Neuronal stem cell (in vitro differentiated cells): ENCODE measurements around the gene CLCN3.
A peak's percentile ranks its signal among the peaks of the same experiment; 100 is the strongest.
"Not testable (repeated sequence)": the region's sequence is repeated elsewhere in the genome, so short reads cannot be mapped to it uniquely, and the experiment has no call there.

ENCODE experiments used
- DNase-seq: peaks from one replicate; pipeline ENCODE4 v3.0.0-alpha.2; 2013; ENCODE audit warnings: low spot score
- H2AFZ ChIP-seq: one replicate; pipeline ENCODE4 v1.6.1; 2013; ENCODE audit warnings: mild to moderate bottlenecking, low read length, inconsistent platforms
- H2AK5ac ChIP-seq: 2 replicates; pipeline ENCODE4 v1.6.1; 2013; ENCODE audit warnings: low read depth, mild to moderate bottlenecking, inconsistent platforms, low read length, moderate library complexity, mixed read lengths
- H2BK120ac ChIP-seq: 2 replicates; pipeline ENCODE4 v1.6.1; 2013; ENCODE audit warnings: low read depth, mild to moderate bottlenecking, inconsistent platforms, low read length, moderate library complexity, mixed read lengths
- H2BK12ac ChIP-seq: one replicate; pipeline ENCODE4 v1.6.1; 2013; ENCODE audit warnings: low read length, inconsistent platforms
- H2BK15ac ChIP-seq: 2 replicates; pipeline ENCODE4 v1.6.1; 2013; ENCODE audit warnings: mild to moderate bottlenecking, low read length, inconsistent platforms, mixed read lengths
- H2BK5ac ChIP-seq: one replicate; pipeline ENCODE4 v1.6.1; 2013; ENCODE audit warnings: inconsistent platforms, mild to moderate bottlenecking, low read length, moderate library complexity
- H3K14ac ChIP-seq: one replicate; pipeline ENCODE4 v1.6.1; 2013; ENCODE audit warnings: low read length, inconsistent platforms
- H3K18ac ChIP-seq: 2 replicates; pipeline ENCODE4 v1.6.1; 2013; ENCODE audit warnings: low read length, inconsistent platforms
- H3K23ac ChIP-seq: 2 replicates; pipeline ENCODE4 v1.6.1; 2013; ENCODE audit warnings: low read depth, mild to moderate bottlenecking, mixed read lengths, low read length, inconsistent platforms; ENCODE audit not compliant: poor library complexity
- H3K27ac ChIP-seq: replicated peaks from 3 replicates; pipeline ENCODE4 v1.5.1; 2013; ENCODE audit warnings: low read length, inconsistent platforms
- H3K27me3 ChIP-seq, 3 experiments: 2 replicates each; pipeline ENCODE4 v1.6.1; 2013; ENCODE audit warnings: low read length in 3 of 3, mild to moderate bottlenecking in 2 of 3, inconsistent platforms in 1 of 3, low read depth in 1 of 3, mixed read lengths in 1 of 3, moderate library complexity in 1 of 3; ENCODE audit not compliant: control insufficient read depth in 3 of 3, insufficient read depth in 3 of 3
- H3K36me3 ChIP-seq, 2 donors: replicated peaks in 1 of 2; 2 replicates each; pipeline ENCODE4 v1.6.1; 2013; ENCODE audit warnings: low read length in 2 of 2; ENCODE audit not compliant: control insufficient read depth in 2 of 2, insufficient read depth in 2 of 2
- H3K4ac ChIP-seq: 2 replicates; pipeline ENCODE4 v1.6.1; 2013; ENCODE audit warnings: inconsistent platforms, mild to moderate bottlenecking, low read length, moderate library complexity
- H3K4me1 ChIP-seq, 2 donors: 1 replicate in 1 of 2; 2 replicates in 1 of 2; pipeline ENCODE4 v1.6.1; 2013; ENCODE audit warnings: low read length in 2 of 2, low read depth in 1 of 2; ENCODE audit not compliant: control insufficient read depth in 2 of 2, insufficient read depth in 1 of 2
- H3K4me2 ChIP-seq: one replicate; pipeline ENCODE4 v1.6.1; 2013; ENCODE audit warnings: mild to moderate bottlenecking, low read length, inconsistent platforms; ENCODE audit not compliant: insufficient read depth, poor library complexity, severe bottlenecking
- H3K4me3 ChIP-seq, 2 donors: 2 replicates each; pipeline ENCODE4 v1.5.1; 2013; ENCODE audit warnings: low read length in 2 of 2, mild to moderate bottlenecking in 2 of 2, inconsistent platforms in 1 of 2, moderate library complexity in 1 of 2
- H3K79me1 ChIP-seq: one replicate; pipeline ENCODE4 v1.6.1; 2013; ENCODE audit warnings: low read depth, mild to moderate bottlenecking, inconsistent platforms, low read length, moderate library complexity
- H3K9ac ChIP-seq: one replicate; pipeline ENCODE4 v1.6.1; 2013; ENCODE audit warnings: mild to moderate bottlenecking, low read depth, low read length, inconsistent platforms; ENCODE audit not compliant: poor library complexity
- H3K9me3 ChIP-seq, 2 donors: replicated peaks in 1 of 2; 2 replicates each; pipeline versions ENCODE3 to v1.6.1; 2013; ENCODE audit warnings: low read length in 2 of 2, mild to moderate bottlenecking in 2 of 2, inconsistent platforms in 1 of 2, low read depth in 1 of 2, mixed read lengths in 1 of 2, moderate library complexity in 1 of 2; ENCODE audit not compliant: control insufficient read depth in 2 of 2, insufficient read depth in 1 of 2
- H4K8ac ChIP-seq: one replicate; pipeline ENCODE4 v1.6.1; 2013; ENCODE audit warnings: low read depth, mild to moderate bottlenecking, inconsistent platforms, low read length, moderate library complexity
- H4K91ac ChIP-seq: one replicate; pipeline ENCODE4 v1.6.1; 2013; ENCODE audit warnings: low read length, low read depth, mild to moderate bottlenecking, inconsistent platforms; ENCODE audit not compliant: poor library complexity
- WGBS, 2 donors: extraction: QIAGEN DNeasy Blood & Tissue Kit; methylation state at CpG; one replicate each; pipeline ENCODE4 v1.1.7; 2013; ENCODE audit warnings: missing lambda C conversion rate in 2 of 2, mixed read lengths in 1 of 2; ENCODE audit not compliant: insufficient read length in 2 of 2, insufficient replicate concordance in 1 of 2; ENCODE audit errors: extremely low coverage in 2 of 2; 5-methylcytosine and 5-hydroxymethylcytosine counted together

The CLCN3 gene

DNA sequence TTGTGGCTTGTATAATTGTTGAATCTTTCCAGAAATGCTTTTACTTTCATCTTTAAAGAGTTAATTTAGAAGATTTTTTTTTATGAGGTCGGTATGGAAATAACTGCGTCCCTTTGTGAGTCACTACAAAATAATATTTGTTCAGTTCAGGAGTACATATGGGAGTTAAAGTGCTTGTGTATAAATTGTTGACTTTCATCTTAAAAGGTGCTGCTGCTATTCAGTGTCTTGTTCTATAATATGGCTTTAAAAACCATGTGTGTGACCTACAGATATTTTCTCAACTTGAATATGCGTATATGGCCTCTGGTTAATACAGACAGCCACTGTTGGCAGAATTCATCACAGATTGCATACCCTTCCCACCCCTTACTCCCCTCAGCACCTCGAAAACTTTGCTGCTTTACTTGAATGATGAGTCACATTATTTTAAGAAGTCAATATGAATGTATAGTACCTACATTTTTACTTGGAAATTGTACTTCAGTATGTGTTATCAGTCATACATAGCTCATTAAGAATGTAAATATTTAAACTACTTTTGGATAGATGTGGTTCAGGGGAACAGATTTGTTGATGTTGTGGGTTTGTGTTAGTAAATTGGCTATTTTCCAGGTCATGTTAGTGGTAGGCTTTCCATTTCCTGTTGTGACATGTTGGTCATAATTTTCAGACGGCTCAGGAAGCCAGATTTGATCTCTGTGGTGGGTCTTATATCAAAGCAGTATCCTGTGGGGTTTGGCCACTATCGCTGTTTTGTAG is 1.5 kb downstream of the CLCN3 start:
- H3K23ac ChIP-seq = no peak overlapping the region
- H3K4me1 ChIP-seq = no peaks in the 10 kb centered on the region
- no peak overlapping the region for H4K91ac ChIP-seq
- peak overlapping the region in 1 of 2 donors; percentile 72 for H3K4me3 ChIP-seq
- H3K36me3 ChIP-seq = no peaks in the 10 kb centered on the region
- H3K4me2 ChIP-seq = no peak overlapping the region
- H3K18ac ChIP-seq = no peak overlapping the region
- no peaks in the 10 kb centered on the region for H3K9me3 ChIP-seq
- no peak overlapping the region for H3K14ac ChIP-seq
- H4K8ac ChIP-seq = no peak overlapping the region
- no peak overlapping the region for H3K4ac ChIP-seq
- H2AFZ ChIP-seq = no peak overlapping the region
- no peak overlapping the region for H3K27ac ChIP-seq
- H3K9ac ChIP-seq = no peak overlapping the region
- H2BK12ac ChIP-seq = no peak overlapping the region
- no peak overlapping the region for H2BK15ac ChIP-seq
- H2AK5ac ChIP-seq = no peak overlapping the region
- no peak overlapping the region for H2BK5ac ChIP-seq
- no peaks in the 10 kb centered on the region for H3K79me1 ChIP-seq
- WGBS, 2 donors = no CpG with 5 or more reads among the region's 6 CpGs
- DNase-seq = no peak
- no peaks in the 10 kb centered on the region for H3K27me3 ChIP-seq
- no peak overlapping the region for H2BK120ac ChIP-seq

- no peak overlapping the region for H2AK5ac ChIP-seq
- no peaks in the 10 kb centered on the region for H3K36me3 ChIP-seq
- H3K9ac ChIP-seq = no peak overlapping the region
- H3K18ac ChIP-seq = no peak overlapping the region
- H3K27ac ChIP-seq = no peak overlapping the region
- no peaks in the 10 kb centered on the region for H3K27me3 ChIP-seq
- no peak overlapping the region for H2BK5ac ChIP-seq
- H2AFZ ChIP-seq = no peak overlapping the region
- no peak overlapping the region for H3K4me2 ChIP-seq
- H2BK120ac ChIP-seq = no peak overlapping the region
- WGBS, 2 donors = no CpG with 5 or more reads among the region's 4 CpGs
- H3K9me3 ChIP-seq = no peaks in the 10 kb centered on the region
- no peak overlapping the region for H2BK15ac ChIP-seq
- H3K4me1 ChIP-seq = no peaks in the 10 kb centered on the region
- H3K4ac ChIP-seq = no peak overlapping the region
- H4K91ac ChIP-seq = no peak overlapping the region
- no peak overlapping the region for H3K14ac ChIP-seq
- DNase-seq = no peak
- no peak overlapping the region for H3K23ac ChIP-seq
- H3K4me3 ChIP-seq = peak overlapping the region in 1 of 2 donors; percentile 72
- no peaks in the 10 kb centered on the region for H3K79me1 ChIP-seq
- H2BK12ac ChIP-seq = no peak overlapping the region
- no peak overlapping the region for H4K8ac ChIP-seq
These were observed 2.2 kb downstream of the CLCN3 start for GRCh38 chr4:169622566-169622965.

- H2BK120ac ChIP-seq, H2BK5ac ChIP-seq, H3K4ac ChIP-seq, H3K14ac ChIP-seq, H3K4me2 ChIP-seq, H2BK15ac ChIP-seq, H3K9ac ChIP-seq, H3K18ac ChIP-seq, H4K91ac ChIP-seq, H3K27me3 ChIP-seq, H2BK12ac ChIP-seq, H3K27ac ChIP-seq, H2AK5ac ChIP-seq, H3K23ac ChIP-seq, H3K36me3 ChIP-seq, H3K4me1 ChIP-seq, H3K9me3 ChIP-seq, DNase-seq, H2AFZ ChIP-seq, H4K8ac ChIP-seq, H3K79me1 ChIP-seq, H3K4me3 ChIP-seq: not testable (repeated sequence)
- WGBS, 2 donors = no CpG with 5 or more reads among the region's 6 CpGs
These were observed 3.6 kb downstream of the CLCN3 start for GRCh38 chr4:169624012-169624411.

DNA sequence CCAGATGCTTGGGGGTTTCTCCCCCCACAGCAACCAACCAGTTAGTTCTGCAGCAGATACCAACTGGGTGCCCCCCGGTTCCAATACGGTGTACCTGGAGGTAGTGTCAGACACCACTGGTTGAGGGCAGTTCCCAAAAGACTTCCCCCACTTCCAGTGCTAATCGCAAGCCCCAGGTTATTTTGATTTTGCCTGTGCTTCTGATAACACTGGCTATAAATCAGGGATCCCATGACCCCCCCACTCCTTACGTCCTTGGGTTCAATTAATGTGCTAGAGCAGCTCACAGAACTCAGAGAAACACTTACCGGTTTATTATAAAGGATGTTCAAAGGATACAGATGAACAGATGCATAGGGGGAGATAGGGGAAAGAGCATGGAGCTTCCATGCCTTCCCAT is 5.5 kb downstream of the CLCN3 start:
- Histone ChIP-seq H3K4me2 (no peak overlapping the region), H3K9ac (no peak overlapping the region), H3K18ac (no peak overlapping the region), H3K14ac (no peak overlapping the region), H2AK5ac (no peak overlapping the region), H4K91ac (no peak overlapping the region), H3K27ac (no peak overlapping the region), H3K4me3 (no peak overlapping the region), H2BK12ac (no peak overlapping the region), H3K36me3 (peaks cover 0 to 6% of the 10 kb centered on the region in 2 donors), H3K79me1 (no peaks in the 10 kb centered on the region), H3K23ac (no peak overlapping the region), H4K8ac (no peak overlapping the region), H2BK5ac (no peak overlapping the region), H3K4ac (no peak overlapping the region), H3K27me3 (no peaks in the 10 kb centered on the region), H3K4me1 (no peaks in the 10 kb centered on the region), H2BK120ac (no peak overlapping the region), H3K9me3 (no peaks in the 10 kb centered on the region), H2BK15ac (no peak overlapping the region), H2AFZ (no peak overlapping the region)
- no peak for DNase-seq
- no CpG with 5 or more reads among the region's 5 CpGs for WGBS, 2 donors
